ENCODE results near the gene TCL1A.
"Not testable (repeated sequence)": the region's sequence is repeated elsewhere in the genome, so short reads cannot be mapped to it uniquely, and the experiment has no call there.

Gene TCL1A

GRCh38 chr14:95665530-95665929 is 48.4 kb downstream of the TCL1A start:
- H2BK120ac ChIP-seq (ENCODE audit: low read depth, low read length); H3K36me3 ChIP-seq (ENCODE audit: control insufficient read depth in 1 of 2, insufficient read depth in 2 of 2, low read depth in 1 of 2, low read length in 2 of 2); H3K4me3 ChIP-seq (ENCODE audit: insufficient read depth in 1 of 2, low read depth in 1 of 2, low read length in 2 of 2); H3K79me1 ChIP-seq (replicated peaks; ENCODE audit: low read length, poor library complexity, severe bottlenecking); H3K14ac ChIP-seq (ENCODE audit: low read length in 2 of 2); H3K4me1 ChIP-seq (ENCODE audit: control insufficient read depth, insufficient read depth, low read depth, low read length); H2BK5ac ChIP-seq (ENCODE audit: low read depth, low read length, poor library complexity, severe bottlenecking); H2BK15ac ChIP-seq (ENCODE audit: low read depth, poor library complexity, severe bottlenecking); H4K8ac ChIP-seq (ENCODE audit: low read length); H2AK5ac ChIP-seq (ENCODE audit: low read length, severe bottlenecking); H3K23ac ChIP-seq (ENCODE audit: low read length in 2 of 2); H4K91ac ChIP-seq (ENCODE audit: low read length); H3K4me2 ChIP-seq (ENCODE audit: low read length, poor library complexity, severe bottlenecking); H3K9ac ChIP-seq (ENCODE audit: low read length); H3K4ac ChIP-seq (ENCODE audit: low read depth in 1 of 2, low read length in 2 of 2); H2BK12ac ChIP-seq (ENCODE audit: low read length in 2 of 2); H3K18ac ChIP-seq (ENCODE audit: low read depth in 1 of 2, low read length in 2 of 2); H3K9me3 ChIP-seq (ENCODE audit: control insufficient read depth, low read length); H3K27ac ChIP-seq (ENCODE audit: low read length, poor library complexity, severe bottlenecking); H2AFZ ChIP-seq (ENCODE audit: low read depth, low read length); DNase-seq: not testable (repeated sequence)
- peaks cover 2 to 76% of the 10 kb centered on the region in 2 experiments for H3K27me3 ChIP-seq (ENCODE audit: control insufficient read depth in 1 of 2, insufficient read depth in 1 of 2, low read length in 2 of 2)
- WGBS, result 60% methylated on average over 8 of the region's 8 CpGs

- no peak overlapping the region for H2BK12ac ChIP-seq (ENCODE audit: low read length in 2 of 2)
- H2BK5ac ChIP-seq (ENCODE audit: low read depth, low read length, poor library complexity, severe bottlenecking), result no peak overlapping the region
- no peak overlapping the region for H3K4ac ChIP-seq (ENCODE audit: low read depth in 1 of 2, low read length in 2 of 2)
- 73% methylated on average over 8 of the region's 8 CpGs for WGBS
- no peak overlapping the region for H3K4me2 ChIP-seq (ENCODE audit: low read length, poor library complexity, severe bottlenecking)
- DNase-seq, result no peak
- no peaks in the 10 kb centered on the region for H3K36me3 ChIP-seq (ENCODE audit: control insufficient read depth in 1 of 2, insufficient read depth in 2 of 2, low read depth in 1 of 2, low read length in 2 of 2)
- no peak overlapping the region for H2AK5ac ChIP-seq (ENCODE audit: low read length, severe bottlenecking)
- H2AFZ ChIP-seq (ENCODE audit: low read depth, low read length), result no peak overlapping the region
- no peak overlapping the region for H3K23ac ChIP-seq (ENCODE audit: low read length in 2 of 2)
- H3K9me3 ChIP-seq (ENCODE audit: control insufficient read depth, low read length), result no peaks in the 10 kb centered on the region
- H3K9ac ChIP-seq (ENCODE audit: low read length), result no peak overlapping the region
- H2BK15ac ChIP-seq (ENCODE audit: low read depth, poor library complexity, severe bottlenecking), result no peak overlapping the region
- H3K4me3 ChIP-seq (ENCODE audit: insufficient read depth in 1 of 2, low read depth in 1 of 2, low read length in 2 of 2), result no peak overlapping the region
- H3K27me3 ChIP-seq (ENCODE audit: control insufficient read depth in 1 of 2, insufficient read depth in 1 of 2, low read length in 2 of 2), result peaks cover 8 to 76% of the 10 kb centered on the region in 2 experiments
- no peak overlapping the region for H2BK120ac ChIP-seq (ENCODE audit: low read depth, low read length)
- H4K91ac ChIP-seq (ENCODE audit: low read length), result no peak overlapping the region
- H3K4me1 ChIP-seq (ENCODE audit: control insufficient read depth, insufficient read depth, low read depth, low read length), result no peaks in the 10 kb centered on the region
- H4K8ac ChIP-seq (ENCODE audit: low read length), result no peak overlapping the region
- no peak overlapping the region for H3K18ac ChIP-seq (ENCODE audit: low read depth in 1 of 2, low read length in 2 of 2)
- no peak overlapping the region for H3K14ac ChIP-seq (ENCODE audit: low read length in 2 of 2)
- H3K79me1 ChIP-seq (replicated peaks; ENCODE audit: low read length, poor library complexity, severe bottlenecking), result no peaks in the 10 kb centered on the region
- H3K27ac ChIP-seq (ENCODE audit: low read length, poor library complexity, severe bottlenecking), result no peak overlapping the region
Measured at GRCh38 chr14:95664546-95664945, 49.4 kb downstream of the TCL1A start.

GRCh38 chr14:95664066-95664465 is 49.9 kb downstream of the TCL1A start:
- Histone ChIP-seq H3K14ac (ENCODE audit: low read length in 2 of 2) (no peak overlapping the region), H3K27me3 (ENCODE audit: control insufficient read depth in 1 of 2, insufficient read depth in 1 of 2, low read length in 2 of 2) (peaks cover 8 to 77% of the 10 kb centered on the region in 2 experiments), H2BK120ac (ENCODE audit: low read depth, low read length) (no peak overlapping the region), H3K4me3 (ENCODE audit: insufficient read depth in 1 of 2, low read depth in 1 of 2, low read length in 2 of 2) (no peak overlapping the region), H3K23ac (ENCODE audit: low read length in 2 of 2) (no peak overlapping the region), H3K9ac (ENCODE audit: low read length) (no peak overlapping the region), H4K91ac (ENCODE audit: low read length) (no peak overlapping the region), H3K36me3 (ENCODE audit: control insufficient read depth in 1 of 2, insufficient read depth in 2 of 2, low read depth in 1 of 2, low read length in 2 of 2) (no peaks in the 10 kb centered on the region), H3K4me1 (ENCODE audit: control insufficient read depth, insufficient read depth, low read depth, low read length) (no peaks in the 10 kb centered on the region), H3K27ac (ENCODE audit: low read length, poor library complexity, severe bottlenecking) (no peak overlapping the region), H3K4me2 (ENCODE audit: low read length, poor library complexity, severe bottlenecking) (no peak overlapping the region), H2BK15ac (ENCODE audit: low read depth, poor library complexity, severe bottlenecking) (no peak overlapping the region), H3K79me1 (replicated peaks; ENCODE audit: low read length, poor library complexity, severe bottlenecking) (no peaks in the 10 kb centered on the region), H3K18ac (ENCODE audit: low read depth in 1 of 2, low read length in 2 of 2) (no peak overlapping the region), H2BK12ac (ENCODE audit: low read length in 2 of 2) (no peak overlapping the region), H2AK5ac (ENCODE audit: low read length, severe bottlenecking) (no peak overlapping the region), H3K9me3 (ENCODE audit: control insufficient read depth, low read length) (no peaks in the 10 kb centered on the region), H2AFZ (ENCODE audit: low read depth, low read length) (no peak overlapping the region), H4K8ac (ENCODE audit: low read length) (no peak overlapping the region), H3K4ac (ENCODE audit: low read depth in 1 of 2, low read length in 2 of 2) (no peak overlapping the region), H2BK5ac (ENCODE audit: low read depth, low read length, poor library complexity, severe bottlenecking) (no peak overlapping the region)
- 88% methylated on average over 3 of the region's 3 CpGs for WGBS
- DNase-seq, result no peak

- Histone ChIP-seq H3K27me3 (ENCODE audit: control insufficient read depth in 1 of 2, insufficient read depth in 1 of 2, low read length in 2 of 2) (peaks cover 8 to 74% of the 10 kb centered on the region in 2 experiments), H3K23ac (ENCODE audit: low read length in 2 of 2) (no peak overlapping the region), H4K8ac (ENCODE audit: low read length) (no peak overlapping the region), H3K27ac (ENCODE audit: low read length, poor library complexity, severe bottlenecking) (no peak overlapping the region), H3K18ac (ENCODE audit: low read depth in 1 of 2, low read length in 2 of 2) (no peak overlapping the region), H3K4me3 (ENCODE audit: insufficient read depth in 1 of 2, low read depth in 1 of 2, low read length in 2 of 2) (no peak overlapping the region), H4K91ac (ENCODE audit: low read length) (no peak overlapping the region), H2BK15ac (ENCODE audit: low read depth, poor library complexity, severe bottlenecking) (no peak overlapping the region), H3K79me1 (replicated peaks; ENCODE audit: low read length, poor library complexity, severe bottlenecking) (no peaks in the 10 kb centered on the region), H2BK120ac (ENCODE audit: low read depth, low read length) (no peak overlapping the region), H3K36me3 (ENCODE audit: control insufficient read depth in 1 of 2, insufficient read depth in 2 of 2, low read depth in 1 of 2, low read length in 2 of 2) (no peaks in the 10 kb centered on the region), H3K4ac (ENCODE audit: low read depth in 1 of 2, low read length in 2 of 2) (no peak overlapping the region), H3K9me3 (ENCODE audit: control insufficient read depth, low read length) (no peaks in the 10 kb centered on the region), H3K14ac (ENCODE audit: low read length in 2 of 2) (no peak overlapping the region), H3K4me2 (ENCODE audit: low read length, poor library complexity, severe bottlenecking) (no peak overlapping the region), H2AFZ (ENCODE audit: low read depth, low read length) (no peak overlapping the region), H3K4me1 (ENCODE audit: control insufficient read depth, insufficient read depth, low read depth, low read length) (no peaks in the 10 kb centered on the region), H2BK5ac (ENCODE audit: low read depth, low read length, poor library complexity, severe bottlenecking) (no peak overlapping the region), H2AK5ac (ENCODE audit: low read length, severe bottlenecking) (no peak overlapping the region), H3K9ac (ENCODE audit: low read length) (no peak overlapping the region), H2BK12ac (ENCODE audit: low read length in 2 of 2) (no peak overlapping the region)
- no peak for DNase-seq
- 45% methylated on average over 2 of the region's 5 CpGs for WGBS
Measured at GRCh38 chr14:95663226-95663797, 50.6 kb downstream of the TCL1A start.
